HepG2 (cell line): ENCODE results near the gene KSR1. TPM values are rescaled to one million over a fixed set of nuclear protein-coding genes. Genes with fewer than 3 reads are reported as not detected.

ENCODE experiments used
- ATAC-seq: fragments of 200-7000 bp; cut with Tn5 transposase; 3 replicates; pipeline ENCODE4 v1.9.1; 2020; ENCODE audit warnings: mild to moderate bottlenecking, moderate library complexity
- BruUV-seq: library from RNA; stranded (reverse); fragments of 400-500 nt; replicated peaks from 2 replicates; lab custom pipeline; 2021; lab: Mats Ljungman, UMichigan
- CTCF ChIA-PET: fragments of 300-600 bp; formaldehyde crosslinking; extraction: SDS; loops from one replicate; lab custom pipeline; 2021; ENCODE audit warnings: low total read pairs, inconsistent platforms, low intra/inter-chr PET ratio; lab: Yijun Ruan, JAX
- POLR2A ChIA-PET: fragments of 350-600 bp; sonication (Branson Sonifier 250); formaldehyde crosslinking; loops from one replicate; lab custom pipeline; 2020; ENCODE audit warnings: antibody characterized with exemption, inconsistent platforms; lab: Yijun Ruan, JAX
- DNase-seq: peaks from one replicate; pipeline ENCODE4 v3.0.0-alpha.2; 2015; ENCODE audit warnings: low spot score
- FAIRE-seq: peaks from 3 replicates; lab custom pipeline; 2011; peaks lifted over from hg19 to GRCh38; lab: Jason Lieb, UNC
- H2AFZ ChIP-seq: one replicate; pipeline ENCODE4 v1.6.1; 2011; ENCODE audit warnings: low read length, inconsistent platforms
- H3K27ac ChIP-seq: fragments of 300-600 bp; 3 replicates; pipeline ENCODE4 v1.8.0; 2011; ENCODE audit warnings: mixed run types, mild to moderate bottlenecking, mixed read lengths, low read length, inconsistent platforms; ENCODE audit not compliant: insufficient read depth; ENCODE audit errors: extremely low read length
- H3K27me3 ChIP-seq, 2 experiments: fragments of 200-600 bp in 1 of 2; 2 replicates in 1 of 2; 3 replicates in 1 of 2; pipeline versions ENCODE4 v1.6.0 to v1.8.0; 2011; ENCODE audit warnings: low read length in 2 of 2, mild to moderate bottlenecking in 2 of 2, moderate library complexity in 2 of 2, inconsistent platforms in 1 of 2; ENCODE audit not compliant: insufficient read depth in 2 of 2, control insufficient read depth in 1 of 2
- H3K36me3 ChIP-seq, 2 experiments: fragments of 200-600 bp in 1 of 2; replicated peaks in 1 of 2; 2 replicates in 1 of 2; 3 replicates in 1 of 2; pipeline versions ENCODE4 v1.5.1 to v1.8.0; 2011; ENCODE audit warnings: low read length in 2 of 2, inconsistent platforms in 1 of 2; ENCODE audit not compliant: insufficient read depth in 2 of 2, control insufficient read depth in 1 of 2
- H3K4me1 ChIP-seq: 2 replicates; pipeline ENCODE4 v1.5.1; 2012; ENCODE audit warnings: low read length, inconsistent platforms; ENCODE audit not compliant: insufficient read depth
- H3K4me2 ChIP-seq: 2 replicates; pipeline ENCODE4 v1.6.0; 2011; ENCODE audit warnings: low read depth, low read length, inconsistent platforms
- H3K4me3 ChIP-seq, 3 experiments: fragments of 200-600 bp in 1 of 3; sonication (generic), shearing (Covaris generic) in 1 of 3; replicated peaks in 1 of 3; 2 replicates each; pipeline ENCODE4 v1.5.1; 2011 to 2016; ENCODE audit warnings: low read length in 3 of 3, inconsistent platforms in 2 of 3, low read depth in 2 of 3, mild to moderate bottlenecking in 2 of 3, control low read depth in 1 of 3, mixed read lengths in 1 of 3; ENCODE audit not compliant: insufficient read depth in 1 of 3
- H3K79me2 ChIP-seq: one replicate; pipeline ENCODE4 v1.6.1; 2011; ENCODE audit warnings: low read length, inconsistent platforms; ENCODE audit not compliant: insufficient read depth
- H3K9ac ChIP-seq: 2 replicates; pipeline ENCODE4 v1.6.0; 2011; ENCODE audit warnings: mild to moderate bottlenecking, low read depth, low read length, inconsistent platforms; ENCODE audit not compliant: insufficient read depth
- H3K9me3 ChIP-seq: 2 replicates; pipeline ENCODE4 v1.5.1; 2012; ENCODE audit warnings: mild to moderate bottlenecking, low read length
- H4K20me1 ChIP-seq: 2 replicates; pipeline ENCODE4 v1.6.0; 2011; ENCODE audit warnings: inconsistent platforms, mild to moderate bottlenecking, low read length, moderate library complexity; ENCODE audit not compliant: insufficient read depth
- HOMEZ ChIP-seq: IDR thresholded peaks from 2 replicates; pipeline ENCODE4 v1.6.1; 2016; ENCODE audit warnings: low read depth
- KIAA2018 ChIP-seq: sonication (generic); formaldehyde crosslinking; IDR thresholded peaks from 2 replicates; pipeline ENCODE4 v1.5.0; 2020; ENCODE audit warnings: mild to moderate bottlenecking, missing genetic modification reagents, borderline replicate concordance
- ZNF577 ChIP-seq: sonication (generic); formaldehyde crosslinking; IDR thresholded peaks from 2 replicates; pipeline ENCODE4 v1.4.0; 2020; ENCODE audit warnings: mild to moderate bottlenecking, low read depth, missing genetic modification reagents, borderline replicate concordance
- ZNF713 ChIP-seq: sonication (generic); formaldehyde crosslinking; IDR thresholded peaks from 2 replicates; pipeline ENCODE4 v1.4.0; 2020; ENCODE audit warnings: mild to moderate bottlenecking, missing genetic modification reagents
- WGBS: methylation state at CpG from one replicate; pipeline ENCODE4 v1.1.6; 2017; ENCODE audit warnings: low lambda C conversion rate; 5-methylcytosine and 5-hydroxymethylcytosine counted together
- in situ Hi-C: cut with HindIII; loops from 2 replicates; pipeline ENCODE4 v1.10.0; 2017; ENCODE audit warnings: low pct_unique_long_range_greater_than_20kb; ENCODE audit not compliant: extremely low pct_ligation_motif_present
- intact Hi-C: fragments of 100-400 bp; cut with micrococcal nuclease; formaldehyde crosslinking; loops from one replicate; pipeline ENCODE4 v1.10.0; 2022; ENCODE audit not compliant: unreplicated experiment
- polyA plus RNA-seq, 8 experiments: library from polyadenylated mRNA; depleted of rRNA in 3 of 8; stranded (reverse) in 7 of 8; unstranded in 1 of 8; fragments of >200 nt; fragmentation: Illumina TruSeq in 4 of 8; extraction: Trizol in 4 of 8; gene quantifications; 2 replicates each; pipeline versions ENCODE4 v1.2.1 to v1.2.3, GENCODE V29; 2011 to 2016; ENCODE audit warnings: low read depth in 4 of 8, missing spikeins in 1 of 8, mixed read lengths in 1 of 8; ENCODE audit not compliant: insufficient read depth in 1 of 8
- total RNA-seq, 5 experiments: library from RNA; depleted of rRNA; stranded (reverse); fragments of >200 nt; fragmentation: Illumina TruSeq; extraction: Trizol; gene quantifications; 2 replicates each; pipeline ENCODE4 v1.2.3, GENCODE V29; 2016; ENCODE audit warnings: low read depth in 1 of 5
- TF ChIP-seq, protein P1 (sequence below): sonication (generic); formaldehyde crosslinking; IDR thresholded peaks from 2 replicates; pipeline ENCODE4 v1.4.0; 2020; ENCODE audit warnings: mild to moderate bottlenecking, missing genetic modification reagents, borderline replicate concordance

Gene KSR1
- total and polyA plus RNA-seq, 2 of the 13 experiments (the other 11 are each of a cell fraction or from before 2014, with no cell fraction given): 10.1 to 16.6 TPM

GRCh38 chr17:27421111-27421510, 35.1 kb upstream of the KSR1 start:
- FAIRE-seq (no peak), DNase-seq (no peak), ATAC-seq (no peak)
- Histone ChIP-seq H4K20me1 (no peaks in the 10 kb centered on the region), H3K27me3 (peaks cover 5 to 44% of the 10 kb centered on the region in 2 experiments; a peak in 4 of 5 replicates), H3K9me3 (no peaks in the 10 kb centered on the region), H3K27ac (no peak overlapping the region), H3K79me2 (no peaks in the 10 kb centered on the region), H3K4me2 (no peak overlapping the region), H2AFZ (no peak overlapping the region), H3K4me1 (no peaks in the 10 kb centered on the region), H3K36me3 (no peaks in the 10 kb centered on the region), H3K4me3 (no peak overlapping the region), H3K9ac (no peak overlapping the region)
- CTCF ChIA-PET: no interaction called here
- POLR2A ChIA-PET: no interaction called here
- BruUV-seq: no TSS peak
- in situ Hi-C loops (no loop called here), intact Hi-C loops (no loop called here)
- WGBS: 38% methylated on average over 9 of the region's 10 CpGs
- TF ChIP-seq KIAA2018 (CRISPR knock-in tag) (no peak), HOMEZ (CRISPR knock-in tag) (no peak), ZNF577 (CRISPR knock-in tag) (no peak), ZNF713 (no peak)
- TF ChIP-seq, protein P1, sequence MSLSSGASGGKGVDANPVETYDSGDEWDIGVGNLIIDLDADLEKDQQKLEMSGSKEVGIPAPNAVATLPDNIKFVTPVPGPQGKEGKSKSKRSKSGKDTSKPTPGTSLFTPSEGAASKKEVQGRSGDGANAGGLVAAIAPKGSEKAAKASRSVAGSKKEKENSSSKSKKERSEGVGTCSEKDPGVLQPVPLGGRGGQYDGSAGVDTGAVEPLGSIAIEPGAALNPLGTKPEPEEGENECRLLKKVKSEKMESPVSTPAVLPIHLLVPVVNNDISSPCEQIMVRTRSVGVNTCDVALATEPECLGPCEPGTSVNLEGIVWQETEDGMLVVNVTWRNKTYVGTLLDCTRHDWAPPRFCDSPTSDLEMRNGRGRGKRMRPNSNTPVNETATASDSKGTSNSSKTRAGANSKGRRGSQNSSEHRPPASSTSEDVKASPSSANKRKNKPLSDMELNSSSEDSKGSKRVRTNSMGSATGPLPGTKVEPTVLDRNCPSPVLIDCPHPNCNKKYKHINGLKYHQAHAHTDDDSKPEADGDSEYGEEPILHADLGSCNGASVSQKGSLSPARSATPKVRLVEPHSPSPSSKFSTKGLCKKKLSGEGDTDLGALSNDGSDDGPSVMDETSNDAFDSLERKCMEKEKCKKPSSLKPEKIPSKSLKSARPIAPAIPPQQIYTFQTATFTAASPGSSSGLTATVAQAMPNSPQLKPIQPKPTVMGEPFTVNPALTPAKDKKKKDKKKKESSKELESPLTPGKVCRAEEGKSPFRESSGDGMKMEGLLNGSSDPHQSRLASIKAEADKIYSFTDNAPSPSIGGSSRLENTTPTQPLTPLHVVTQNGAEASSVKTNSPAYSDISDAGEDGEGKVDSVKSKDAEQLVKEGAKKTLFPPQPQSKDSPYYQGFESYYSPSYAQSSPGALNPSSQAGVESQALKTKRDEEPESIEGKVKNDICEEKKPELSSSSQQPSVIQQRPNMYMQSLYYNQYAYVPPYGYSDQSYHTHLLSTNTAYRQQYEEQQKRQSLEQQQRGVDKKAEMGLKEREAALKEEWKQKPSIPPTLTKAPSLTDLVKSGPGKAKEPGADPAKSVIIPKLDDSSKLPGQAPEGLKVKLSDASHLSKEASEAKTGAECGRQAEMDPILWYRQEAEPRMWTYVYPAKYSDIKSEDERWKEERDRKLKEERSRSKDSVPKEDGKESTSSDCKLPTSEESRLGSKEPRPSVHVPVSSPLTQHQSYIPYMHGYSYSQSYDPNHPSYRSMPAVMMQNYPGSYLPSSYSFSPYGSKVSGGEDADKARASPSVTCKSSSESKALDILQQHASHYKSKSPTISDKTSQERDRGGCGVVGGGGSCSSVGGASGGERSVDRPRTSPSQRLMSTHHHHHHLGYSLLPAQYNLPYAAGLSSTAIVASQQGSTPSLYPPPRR (CRISPR knock-in tag): no peak
